Right forelimb (tissue), 1 donor: ENCODE results near the gene EHBP1.

ENCODE experiments used
- DNase-seq: peaks from one replicate; pipeline ENCODE4 v3.0.0-alpha.2; 2018

Gene EHBP1

DNA sequence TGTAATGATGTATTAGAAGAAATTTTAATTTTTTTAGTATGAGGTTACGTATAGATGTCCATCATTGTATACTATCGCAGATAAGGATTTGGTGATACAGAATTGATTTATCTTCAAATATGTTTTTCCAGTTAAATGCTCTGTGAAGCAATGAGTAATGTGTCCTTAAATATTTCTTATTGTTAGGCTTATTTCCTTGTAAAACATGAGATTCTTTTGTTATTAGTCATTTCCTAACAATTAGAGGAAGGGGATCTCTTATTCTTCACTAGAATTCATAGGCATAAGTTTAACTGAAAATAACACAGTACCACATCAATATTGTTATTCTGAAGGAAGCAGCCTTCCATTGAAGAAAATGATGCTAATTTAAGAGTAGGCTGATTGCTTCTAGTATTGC, 329.7 kb downstream of the EHBP1 start:
- DNase-seq, result no peak

DNA sequence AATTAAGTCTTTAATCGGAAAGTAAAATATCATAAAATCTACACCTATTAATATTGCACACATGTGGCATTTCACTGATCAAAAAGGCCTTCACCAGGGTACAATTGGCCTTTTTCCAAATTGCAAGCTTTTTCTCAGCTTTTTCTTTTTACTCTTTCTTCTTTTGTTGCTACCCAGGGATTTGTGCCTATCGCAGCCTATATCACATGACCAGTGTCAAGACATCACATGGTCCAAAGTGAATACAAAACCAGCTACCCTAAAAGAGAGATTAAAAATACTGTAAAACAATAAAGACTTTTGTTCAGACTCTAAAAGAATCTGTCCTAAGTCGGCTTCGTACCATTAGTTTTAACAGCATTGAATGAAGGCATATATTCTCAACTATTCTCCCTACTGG, 330.1 kb downstream of the EHBP1 start:
- DNase-seq, result no peak

DNA sequence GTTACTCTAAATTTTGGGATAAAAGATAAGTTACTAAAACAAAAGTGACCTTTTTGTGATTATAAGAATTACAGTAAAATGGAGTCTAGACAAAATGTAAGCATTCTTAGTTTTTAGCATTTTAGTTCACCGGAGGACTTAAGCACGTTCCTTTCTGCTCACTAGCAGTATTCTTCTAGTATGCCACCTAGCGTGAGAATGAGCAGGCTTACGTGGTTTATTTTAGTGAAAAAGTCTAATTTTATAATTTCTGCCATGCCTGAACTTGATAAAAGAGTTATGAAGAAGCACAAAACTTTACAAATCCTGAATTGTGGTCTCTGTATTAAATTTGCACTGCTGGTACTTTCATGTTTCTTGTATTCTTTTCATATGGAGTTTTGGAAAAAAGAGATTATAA, 332.5 kb downstream of the EHBP1 start:
- no peak for DNase-seq

DNA sequence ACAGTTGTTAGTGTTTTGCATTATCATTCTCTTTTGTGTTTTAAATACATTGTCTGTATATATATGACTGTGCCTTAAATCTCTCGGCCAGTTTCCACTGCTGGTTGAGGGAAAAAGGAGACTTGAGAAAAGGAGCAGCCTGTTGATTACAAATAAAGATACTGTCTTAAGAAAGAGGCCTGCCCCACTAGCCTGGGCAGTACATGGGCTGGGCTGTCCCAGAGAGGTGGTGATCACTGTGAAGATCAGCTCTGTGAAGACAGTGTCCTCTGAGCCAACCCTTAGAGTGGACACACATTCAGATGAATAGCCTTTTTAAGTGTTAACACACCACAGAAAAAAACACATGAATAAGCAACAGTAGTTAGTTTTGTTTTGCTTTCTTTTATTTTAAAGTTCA, 335.1 kb downstream of the EHBP1 start:
- no peak for DNase-seq

DNA sequence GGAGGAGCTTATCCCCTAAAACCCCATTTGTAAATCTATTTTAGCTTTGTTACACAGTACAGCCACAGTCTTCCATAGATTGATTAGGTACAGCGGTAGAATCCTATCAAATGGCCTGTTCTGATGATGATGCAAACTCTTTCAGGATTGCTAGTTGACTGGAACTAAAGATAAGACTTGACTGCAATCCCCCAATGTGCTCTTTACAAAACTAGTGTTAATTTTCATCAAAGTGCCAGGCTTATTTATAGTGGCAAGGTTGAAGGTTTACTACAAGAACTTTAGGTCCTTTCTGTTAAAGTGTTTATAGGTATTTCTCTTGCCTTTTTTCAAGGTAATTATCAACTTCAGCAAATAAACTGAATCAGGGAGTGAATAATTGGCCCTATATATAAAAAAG, 336.1 kb downstream of the EHBP1 start:
- no peak for DNase-seq

DNA sequence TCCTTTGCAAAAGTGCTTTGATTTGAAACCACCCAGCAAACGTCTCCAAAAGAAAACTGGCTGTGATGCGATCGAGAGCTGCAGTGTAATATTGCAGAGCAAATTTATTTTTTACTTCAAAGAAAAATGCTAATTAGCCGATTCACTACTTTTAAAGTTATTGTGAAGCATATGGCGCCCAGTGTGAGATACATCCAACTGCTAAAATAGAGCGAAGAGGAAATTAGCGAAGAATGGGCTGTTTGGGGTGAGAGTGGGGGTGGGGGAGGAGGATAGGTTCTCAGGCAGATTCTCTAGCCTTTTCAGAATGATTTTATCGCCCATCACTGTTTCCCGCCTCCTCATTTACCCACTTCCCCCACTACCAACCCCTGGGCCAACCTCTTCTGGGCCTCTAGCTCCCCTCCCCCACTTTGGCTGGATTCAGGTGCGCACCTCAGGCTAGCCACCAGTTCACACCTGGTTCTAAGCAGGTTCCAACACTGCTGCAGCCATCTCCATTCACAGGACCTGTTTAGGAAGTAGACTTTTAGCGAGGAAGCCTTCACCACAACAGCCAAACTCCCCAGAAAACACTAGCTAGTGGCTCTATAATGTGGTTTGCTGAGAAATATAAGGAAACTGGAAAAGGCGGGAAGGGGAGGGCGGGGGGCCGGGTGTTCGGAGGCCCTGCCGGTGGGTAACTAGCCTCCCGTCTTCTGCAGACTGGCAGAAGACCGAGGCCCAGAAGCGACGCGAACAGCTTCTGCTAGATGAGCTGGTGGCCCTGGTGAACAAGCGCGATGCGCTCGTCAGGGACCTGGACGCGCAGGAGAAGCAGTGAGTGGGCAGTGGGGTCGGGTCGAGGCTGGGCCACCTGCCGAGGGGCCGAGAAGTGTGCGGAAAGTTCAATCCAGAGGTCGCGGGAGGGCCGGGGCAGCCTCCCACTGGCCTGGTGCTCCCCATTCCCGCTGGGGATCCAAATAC, 339.1 kb downstream of the EHBP1 start:
- no peak for DNase-seq

DNA sequence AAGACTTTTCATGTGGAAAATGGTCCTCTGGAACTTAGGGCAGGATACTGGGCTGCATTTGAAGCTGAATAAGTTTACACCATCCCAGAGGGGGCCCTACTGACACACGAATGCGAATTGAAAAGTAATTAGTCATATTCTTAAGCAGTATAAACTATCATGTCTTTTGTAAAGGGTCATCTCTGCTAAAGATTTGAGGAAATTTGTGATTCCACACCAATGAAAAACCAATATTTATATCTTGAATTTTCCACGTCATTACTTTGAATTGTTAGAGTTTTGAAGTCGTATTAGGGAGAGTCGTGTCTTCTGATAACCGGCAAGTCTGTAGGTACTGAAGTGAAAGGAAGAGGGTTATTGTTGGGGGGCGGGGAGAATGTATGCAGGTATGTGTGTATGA, 341.0 kb downstream of the EHBP1 start:
- no peak for DNase-seq

DNA sequence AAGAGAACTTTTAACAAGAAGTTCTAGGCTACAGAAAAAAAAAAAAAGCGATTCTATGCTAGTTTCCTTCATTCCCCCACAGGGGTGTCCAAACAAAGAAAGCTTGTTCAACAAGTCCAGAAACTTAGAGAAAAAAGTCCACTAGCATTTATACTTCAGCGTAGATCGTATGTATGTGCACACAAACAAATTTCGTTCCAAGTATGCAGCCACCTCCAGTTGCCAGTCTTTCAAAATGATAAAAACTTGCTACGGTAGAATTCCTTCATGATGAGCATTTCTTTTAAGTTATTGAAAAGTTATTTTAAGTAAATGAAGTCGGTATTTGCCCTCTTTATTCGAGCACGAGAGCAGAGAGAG, 341.4 kb downstream of the EHBP1 start:
- DNase-seq, result no peak

DNA sequence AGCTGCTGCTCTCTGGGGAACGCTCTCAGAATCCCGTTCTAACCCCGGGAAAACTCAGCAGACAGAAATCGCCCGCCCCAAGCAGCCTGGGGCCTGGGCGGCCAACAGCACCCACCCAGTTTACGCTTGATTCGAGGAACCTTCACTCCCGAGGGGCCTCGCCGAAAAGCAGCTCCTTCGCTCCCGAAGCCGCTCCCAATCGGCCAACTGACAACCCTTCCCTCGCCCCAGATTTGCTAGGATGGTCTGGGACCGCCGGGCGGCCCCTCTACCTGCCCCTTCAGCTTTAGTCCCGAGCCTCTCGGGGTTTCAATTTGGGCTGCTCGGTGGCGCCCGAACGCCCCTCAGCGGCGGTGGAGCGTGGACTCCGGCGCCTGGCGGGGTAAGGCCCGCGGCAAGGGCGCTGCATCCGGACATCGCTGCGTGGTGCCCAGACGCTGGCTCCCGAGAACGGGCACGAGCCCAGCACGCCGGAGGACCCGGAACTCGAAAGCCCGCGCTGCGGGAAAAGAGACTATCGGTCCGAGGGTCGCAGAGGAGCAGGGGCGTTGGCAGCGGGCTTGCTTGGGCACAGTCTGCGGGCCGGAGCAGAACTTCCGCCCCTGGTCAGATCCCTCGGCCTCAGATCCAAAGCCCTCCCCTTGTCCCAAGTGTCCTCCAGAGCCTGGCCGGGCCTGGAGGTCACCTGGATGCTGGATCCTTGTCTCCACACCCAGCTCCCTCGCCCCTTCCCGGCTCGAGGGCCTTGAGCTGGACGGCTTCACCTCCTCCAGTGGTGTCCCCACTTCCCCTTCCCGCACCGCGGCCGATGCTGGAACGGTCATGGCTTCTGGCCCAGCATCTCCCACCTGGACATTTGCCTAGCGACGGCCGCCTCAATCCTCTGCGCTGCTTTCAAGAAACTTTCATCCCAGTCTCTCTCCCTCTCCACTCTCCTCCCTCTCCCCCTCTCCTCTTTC, 342.1 kb downstream of the EHBP1 start:
- peak; percentile 65 for DNase-seq

DNA sequence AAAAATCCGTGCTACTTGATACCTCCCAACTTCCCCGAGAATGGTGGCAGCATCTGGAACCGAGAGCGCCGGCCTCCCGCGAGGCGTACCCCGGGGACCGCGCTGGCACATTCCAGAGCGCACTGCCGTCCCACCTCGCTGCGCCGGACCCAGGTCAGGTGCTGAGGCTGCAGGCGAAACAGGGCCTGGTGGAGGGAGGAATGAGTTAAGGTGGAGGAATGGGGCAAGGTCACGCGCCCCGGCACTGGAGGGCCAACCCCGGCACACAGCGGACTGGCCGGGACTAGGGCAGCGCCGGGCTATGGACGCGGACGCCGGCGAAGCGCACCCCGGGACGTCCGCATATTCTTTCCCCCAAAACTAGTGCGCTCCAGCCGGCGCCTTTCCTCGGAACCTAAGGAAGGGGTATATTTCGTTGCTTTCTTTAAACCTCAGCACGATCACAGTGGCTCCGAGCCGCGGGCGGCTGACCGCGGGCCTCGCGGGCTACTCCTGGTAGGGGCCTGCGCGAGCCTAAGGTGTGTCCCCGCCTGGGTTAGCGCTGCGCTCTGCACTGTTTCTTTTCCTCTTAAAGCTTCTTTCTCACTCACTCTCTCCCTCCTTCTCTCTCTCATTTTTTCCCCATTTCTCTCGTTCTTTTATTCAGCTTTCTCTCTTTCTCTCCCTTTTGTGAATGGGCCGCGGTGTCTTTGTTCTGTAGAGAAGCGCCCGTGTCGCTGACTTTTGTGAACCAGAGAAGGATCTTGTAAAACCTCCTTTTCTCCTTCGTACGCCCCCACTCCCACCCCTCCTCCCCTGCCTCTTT, 343.1 kb downstream of the EHBP1 start:
- peak; percentile 69 for DNase-seq

DNA sequence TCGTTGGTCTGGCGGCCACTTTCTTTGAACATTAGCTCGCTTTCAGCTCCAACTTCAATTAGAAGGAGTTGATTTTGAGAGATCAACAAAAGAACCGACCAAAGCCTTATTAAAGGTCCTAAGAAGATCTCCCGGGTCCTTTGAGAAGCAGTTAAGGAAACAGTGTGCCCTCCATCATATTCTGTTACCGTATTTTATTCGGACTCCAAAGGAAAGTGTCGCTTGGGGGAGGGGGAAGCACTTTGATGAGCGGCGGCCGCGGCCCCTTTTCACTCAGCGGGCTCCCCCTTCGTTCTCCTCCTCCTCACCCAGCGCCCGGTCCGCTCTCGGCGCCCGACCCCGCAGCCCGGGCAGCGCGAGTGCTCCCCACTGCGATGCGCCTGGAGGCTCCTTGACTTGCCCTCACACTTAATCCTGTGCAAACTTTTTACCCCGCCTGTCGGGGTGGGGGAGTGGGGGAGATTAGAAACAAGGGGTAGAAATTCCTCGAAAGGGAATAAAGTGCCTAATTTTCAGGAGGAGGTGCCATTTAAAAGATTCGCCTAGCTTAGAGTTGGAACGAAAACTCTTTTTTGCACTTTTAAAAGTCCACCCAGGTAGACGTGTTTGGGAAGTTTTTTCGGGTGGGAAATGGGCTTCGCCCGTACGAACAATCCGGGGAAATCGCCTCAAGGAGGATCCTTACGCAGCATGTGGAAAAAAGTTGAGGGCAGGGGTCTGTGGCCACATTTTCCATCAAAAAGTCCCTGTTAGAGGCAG, 343.9 kb downstream of the EHBP1 start:
- DNase-seq, result peak; percentile 60

DNA sequence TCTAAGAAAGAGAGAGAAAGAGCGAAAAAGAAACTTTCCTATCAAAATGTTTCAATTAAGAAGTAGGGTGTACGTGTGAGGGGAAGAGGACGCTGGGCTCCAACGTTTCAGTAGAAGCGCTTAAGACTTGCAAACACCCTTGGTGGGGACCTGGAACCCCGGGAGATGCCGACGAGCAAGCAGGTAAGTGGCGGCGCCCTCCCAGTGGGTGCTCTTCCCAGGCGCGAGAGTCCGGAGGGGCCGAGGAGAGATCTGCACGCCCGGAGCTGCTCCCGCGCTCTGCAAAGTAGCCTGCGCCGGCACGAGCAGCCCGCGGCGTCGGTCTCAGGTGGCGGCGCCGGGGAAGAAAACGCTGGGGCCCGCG, 344.4 kb downstream of the EHBP1 start:
- DNase-seq, result no peak

DNA sequence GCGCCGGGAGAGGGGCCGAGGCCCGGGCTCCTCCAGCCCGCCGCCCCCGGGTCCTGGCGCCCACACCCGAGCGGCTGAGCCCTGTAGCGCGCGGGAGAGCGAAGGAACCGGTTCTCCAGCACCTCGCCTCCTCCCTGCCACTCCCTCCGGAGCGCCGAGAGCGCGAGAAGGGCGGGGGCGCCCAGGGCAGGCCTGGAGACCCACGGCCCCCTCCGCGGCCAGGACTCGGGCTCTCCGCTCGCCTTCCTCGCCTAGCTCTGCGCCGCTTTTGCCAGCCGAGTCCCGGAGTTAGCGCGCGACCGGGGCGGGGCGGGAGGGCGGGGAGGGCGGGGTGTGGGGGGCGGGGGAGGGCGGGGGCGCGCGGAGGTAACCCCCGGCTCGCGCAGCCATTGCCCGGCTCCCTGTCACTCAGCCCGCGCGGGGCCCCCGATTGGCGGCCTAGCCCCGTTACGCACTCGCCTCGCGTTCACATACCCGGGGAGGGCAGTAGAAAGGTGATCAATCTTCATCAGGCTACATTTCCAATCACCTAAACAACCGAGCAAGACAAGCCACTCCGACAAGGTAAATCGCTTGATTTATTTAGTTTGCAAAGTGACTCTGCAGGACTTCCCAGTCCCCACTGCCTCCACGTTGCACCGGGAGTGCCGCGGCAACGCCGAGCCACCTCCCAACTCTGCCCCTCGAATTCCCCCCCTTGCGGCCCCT, 345.0 kb downstream of the EHBP1 start, which contains the start of gene OTX1:
Gene OTX1, plus strand, starts transcription at position 497 of the 708 bp plus-strand sequence. CDS start 2,161 bp downstream, outside the sequence.
- peak; percentile 63 for DNase-seq

DNA sequence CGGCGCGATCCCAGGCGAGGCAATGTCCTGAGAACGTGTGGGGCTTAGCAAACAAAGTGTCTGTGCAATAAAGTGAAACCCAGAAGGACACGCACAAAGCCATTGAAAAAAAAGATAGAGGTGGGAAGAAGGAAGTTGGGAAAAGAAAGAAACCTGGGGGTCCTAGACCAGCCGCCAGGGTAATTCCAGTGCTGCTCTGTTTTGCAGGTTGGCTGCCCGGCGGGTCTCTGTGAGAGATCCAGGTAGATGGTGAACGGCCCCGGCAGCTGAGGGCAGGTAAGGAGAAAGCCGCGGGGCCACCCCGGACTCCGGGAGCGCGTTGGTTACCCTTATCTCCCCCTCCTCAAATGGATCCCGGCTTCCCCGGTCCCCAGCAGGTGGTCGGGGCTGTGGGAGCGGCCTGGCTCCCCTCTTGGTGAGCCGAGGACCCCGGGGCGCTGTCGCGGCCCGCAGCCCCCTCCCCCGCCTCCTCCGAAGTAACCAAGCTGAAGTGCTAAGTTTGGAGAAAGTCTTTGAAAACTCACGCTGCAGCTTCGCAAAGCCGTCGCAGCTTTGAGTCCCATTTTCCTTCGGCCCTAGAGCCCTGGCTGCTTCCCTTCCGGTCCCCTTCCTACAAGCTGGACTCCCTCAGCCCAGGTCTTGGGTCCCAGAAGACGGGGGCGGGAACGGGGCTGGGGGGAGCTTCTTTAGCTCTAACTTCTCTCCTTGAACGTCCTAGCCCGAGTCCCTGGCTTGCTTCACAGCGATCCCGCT, 345.7 kb downstream of the EHBP1 start:
- peak; percentile 56 for DNase-seq

DNA sequence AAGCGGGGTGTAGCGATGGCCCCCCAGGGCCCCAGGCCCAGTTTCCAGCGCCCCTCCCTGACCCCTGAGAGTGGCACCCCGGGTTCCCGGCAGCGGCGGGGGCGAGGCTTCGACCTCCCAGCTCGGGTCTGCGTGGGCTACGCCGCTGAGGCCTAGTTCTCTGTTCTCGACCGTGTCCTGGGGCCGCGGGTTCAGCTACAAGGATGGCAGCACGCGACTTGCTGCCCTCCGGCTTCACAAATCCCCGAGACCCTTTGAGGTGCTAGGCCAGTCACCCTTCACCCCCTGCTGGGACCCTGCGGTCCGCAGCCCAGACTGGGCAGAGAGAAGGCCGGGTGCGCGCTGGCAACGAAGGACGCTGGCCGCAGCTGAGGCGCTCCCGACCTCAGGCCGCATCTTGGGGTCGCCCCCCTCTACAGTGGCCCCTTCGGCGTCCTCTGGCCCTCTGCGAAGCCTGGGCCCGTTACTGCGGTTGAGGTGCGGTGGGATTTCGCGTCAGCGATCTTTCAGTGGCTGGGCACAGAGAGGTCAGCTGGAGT, 346.4 kb downstream of the EHBP1 start:
- no peak for DNase-seq

DNA sequence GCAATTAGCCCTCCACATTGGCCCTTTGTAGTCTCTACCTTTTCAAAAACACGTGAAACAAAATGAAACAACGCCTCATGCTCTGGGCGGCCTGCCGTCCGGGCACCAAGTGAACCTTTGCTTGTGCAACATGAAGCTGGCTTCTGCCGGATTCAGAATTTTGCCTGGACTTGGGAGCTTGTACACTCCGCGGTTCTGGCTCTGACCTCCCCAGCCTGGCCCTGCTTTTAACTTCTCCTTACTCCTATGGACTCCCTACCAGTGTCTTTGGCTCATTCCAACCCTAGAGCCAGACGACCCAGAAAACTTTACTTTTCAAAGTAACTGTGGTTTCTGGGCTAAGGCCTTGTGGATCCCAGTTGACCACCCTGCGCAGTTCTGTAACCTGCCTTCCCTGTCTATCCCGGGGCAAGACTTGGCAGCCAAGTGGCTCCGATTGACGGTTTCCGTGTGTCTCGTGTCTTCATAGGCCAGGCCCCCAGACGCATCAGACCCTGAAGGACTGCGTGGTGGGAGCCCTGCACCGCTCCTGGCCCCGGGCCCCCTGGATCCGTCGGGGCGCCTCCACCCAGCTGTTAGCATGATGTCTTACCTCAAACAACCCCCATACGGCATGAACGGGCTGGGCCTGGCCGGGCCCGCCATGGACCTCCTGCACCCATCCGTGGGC, 347.0 kb downstream of the EHBP1 start:
- no peak for DNase-seq

DNA sequence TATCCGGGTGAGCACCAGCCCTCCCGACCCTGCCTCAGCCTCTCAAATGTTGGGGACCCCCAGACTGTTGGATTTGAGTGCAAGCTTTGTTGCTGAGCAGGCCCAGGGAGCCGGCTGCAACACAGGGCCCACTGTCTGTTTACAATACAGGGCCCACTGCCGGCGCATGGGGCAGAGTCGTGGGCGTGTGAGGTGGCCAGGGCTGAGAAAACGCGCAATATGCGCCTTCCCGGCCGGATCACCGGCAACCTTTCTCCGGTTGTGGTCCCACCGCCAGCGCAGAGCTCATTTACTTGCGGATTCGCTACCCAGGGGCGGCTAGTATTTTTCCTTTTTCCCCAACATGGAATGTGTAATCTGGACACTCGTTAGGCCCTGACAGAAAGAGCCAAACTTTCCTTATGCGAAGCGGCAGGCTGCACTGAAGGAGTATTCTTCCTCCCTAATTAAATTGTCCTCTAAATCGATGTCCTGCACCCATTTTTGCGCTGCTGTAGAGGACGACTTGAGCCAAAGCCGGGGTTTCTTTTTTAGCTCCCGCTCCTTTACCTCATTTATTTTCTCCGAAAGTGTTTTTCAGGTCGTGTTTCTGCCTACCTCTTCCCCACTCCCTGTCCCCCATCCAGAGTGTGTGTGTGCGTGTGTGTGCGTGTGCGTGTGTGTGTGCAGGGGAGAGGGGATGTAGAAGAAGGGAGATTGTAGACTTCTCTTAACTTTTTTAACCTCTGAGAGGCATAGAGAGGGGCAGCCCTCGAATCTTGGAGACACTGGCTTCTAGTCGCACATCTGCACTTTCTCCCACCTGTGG, 347.8 kb downstream of the EHBP1 start:
- DNase-seq, result no peak

DNA sequence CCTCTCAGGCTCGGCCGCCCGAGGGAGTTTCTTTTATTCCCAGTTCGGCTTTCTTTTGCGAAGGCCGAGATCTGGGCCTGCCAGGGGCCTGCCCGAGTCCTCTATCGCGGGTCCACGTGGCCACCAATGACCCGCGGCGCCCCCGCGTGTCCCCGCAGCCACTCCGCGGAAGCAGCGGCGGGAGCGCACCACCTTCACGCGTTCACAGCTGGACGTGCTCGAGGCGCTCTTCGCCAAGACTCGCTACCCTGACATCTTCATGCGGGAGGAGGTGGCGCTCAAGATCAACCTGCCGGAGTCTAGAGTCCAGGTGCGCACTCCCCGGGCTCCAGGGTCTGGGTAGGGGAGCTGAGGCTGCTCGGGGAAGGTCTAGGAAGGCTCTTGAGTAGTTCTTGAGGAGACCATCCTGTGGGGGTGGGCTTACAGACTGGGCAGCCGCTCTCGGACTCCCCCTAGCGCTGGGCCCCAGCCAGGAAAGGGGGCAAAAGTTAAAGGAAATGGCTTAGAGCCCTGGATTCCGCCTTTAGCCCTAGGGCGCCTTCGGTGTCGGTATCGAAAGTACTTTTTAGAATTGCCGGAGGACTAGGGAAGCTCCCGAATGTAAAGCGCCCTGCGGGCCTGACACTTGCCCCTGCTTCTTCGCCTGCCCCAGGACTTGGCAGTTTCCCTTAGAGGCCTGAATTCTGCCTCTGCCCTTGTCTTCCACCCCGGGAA, 348.5 kb downstream of the EHBP1 start:
- peak; percentile 50 for DNase-seq
